Measurements from ENCODE around the gene MTM1.

Gene MTM1

GRCh38 chrX:150568320-150569154 is at the start of gene MTM1:
Gene MTM1 (plus strand): TSS chrX:150568621. CDS start chrX:150592615, 23,994 bp downstream.
- DNase-seq: peak; percentile 74

- no peak for DNase-seq
These were observed 45.9 kb upstream of the MTM1 start for GRCh38 chrX:150522494-150522893.

DNA sequence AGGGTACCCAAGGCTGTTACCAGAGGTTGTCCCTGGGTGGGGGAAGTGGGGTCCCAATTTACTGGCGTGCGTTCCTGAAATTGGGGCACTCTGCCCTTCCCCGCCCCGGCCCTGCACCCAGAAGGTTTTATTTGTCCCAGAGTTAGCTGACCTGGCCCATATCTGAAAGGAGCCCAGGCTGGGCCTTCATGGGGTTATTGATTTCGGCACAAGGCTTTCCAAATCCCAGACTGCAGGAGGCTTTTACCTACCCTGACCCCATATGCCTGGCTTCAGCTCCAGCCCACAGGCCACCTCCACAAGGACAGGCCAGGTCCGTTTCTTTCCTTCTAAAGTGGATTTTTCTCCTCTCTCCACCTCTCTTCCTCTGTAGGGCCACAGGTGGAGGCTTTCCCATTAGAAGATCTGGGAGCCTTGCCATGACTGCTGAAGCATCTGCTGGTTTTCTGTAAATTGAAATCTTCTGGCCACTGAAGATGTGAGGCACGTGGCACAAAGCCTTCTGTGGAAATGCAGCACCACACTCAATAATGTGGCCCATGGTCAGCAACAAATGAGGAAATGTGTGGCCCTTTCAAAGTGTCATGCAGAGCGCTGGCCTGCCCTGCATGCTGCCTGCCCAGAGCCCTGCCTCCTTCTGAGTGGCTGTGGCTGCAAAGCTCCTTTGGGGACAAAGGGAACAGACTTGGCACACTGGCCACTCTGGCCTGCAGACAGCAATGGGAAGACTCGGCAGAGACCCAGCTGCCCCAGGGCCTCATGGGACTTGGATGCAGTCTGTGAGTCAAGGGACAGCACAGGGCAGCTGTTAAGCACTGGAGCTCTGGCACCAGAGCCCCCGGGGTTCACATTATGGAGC is 43.1 kb upstream of the MTM1 start:
- DNase-seq: no peak

GRCh38 chrX:150526692-150527091 is 41.7 kb upstream of the MTM1 start:
- no peak for DNase-seq

- DNase-seq: no peak
These were observed 41.3 kb upstream of the MTM1 start for GRCh38 chrX:150527108-150527507.

DNA sequence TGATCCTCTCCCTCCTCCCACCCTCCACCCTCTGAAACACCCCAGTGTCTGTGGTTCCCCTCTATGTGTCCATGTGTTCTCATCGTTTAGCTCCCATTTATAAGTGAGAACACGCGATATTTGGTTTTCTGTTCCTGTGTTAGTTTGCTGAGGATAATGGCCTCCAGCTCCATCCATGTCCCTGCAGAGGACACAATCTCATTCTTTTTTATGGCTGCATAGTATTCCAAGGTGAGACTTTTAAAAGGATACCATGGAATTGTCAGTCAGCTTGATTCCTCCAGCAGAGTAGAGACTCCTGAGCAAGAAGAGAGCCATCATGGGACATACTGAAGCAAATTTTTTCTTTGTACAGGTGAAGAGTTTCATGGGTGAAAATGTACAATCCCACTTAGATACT is 38.8 kb upstream of the MTM1 start:
- DNase-seq: no peak

DNA sequence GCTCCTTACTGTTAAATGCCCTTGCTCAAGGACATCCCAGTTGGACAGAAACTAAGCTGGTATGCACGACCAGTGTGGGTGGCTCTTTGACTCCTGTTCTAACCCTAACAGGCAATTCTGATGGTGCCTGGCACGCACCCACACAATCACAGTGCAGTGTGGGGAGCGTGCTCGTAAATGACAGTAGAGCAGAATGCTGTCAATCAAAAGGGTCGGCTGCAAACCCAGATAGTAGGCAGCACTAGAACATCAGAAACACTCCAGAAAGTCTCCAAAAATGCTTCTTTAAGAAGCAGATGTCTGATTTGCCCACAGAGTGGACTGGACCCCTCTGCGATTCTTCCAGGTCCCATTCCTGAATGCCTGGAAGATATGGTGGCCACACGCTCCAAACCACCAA is 37.6 kb upstream of the MTM1 start:
- no peak for DNase-seq

- DNase-seq: no peak
These were observed 37.0 kb upstream of the MTM1 start for GRCh38 chrX:150531467-150531866.

GRCh38 chrX:150533863-150534262 is 34.6 kb upstream of the MTM1 start:
- DNase-seq: no peak

DNA sequence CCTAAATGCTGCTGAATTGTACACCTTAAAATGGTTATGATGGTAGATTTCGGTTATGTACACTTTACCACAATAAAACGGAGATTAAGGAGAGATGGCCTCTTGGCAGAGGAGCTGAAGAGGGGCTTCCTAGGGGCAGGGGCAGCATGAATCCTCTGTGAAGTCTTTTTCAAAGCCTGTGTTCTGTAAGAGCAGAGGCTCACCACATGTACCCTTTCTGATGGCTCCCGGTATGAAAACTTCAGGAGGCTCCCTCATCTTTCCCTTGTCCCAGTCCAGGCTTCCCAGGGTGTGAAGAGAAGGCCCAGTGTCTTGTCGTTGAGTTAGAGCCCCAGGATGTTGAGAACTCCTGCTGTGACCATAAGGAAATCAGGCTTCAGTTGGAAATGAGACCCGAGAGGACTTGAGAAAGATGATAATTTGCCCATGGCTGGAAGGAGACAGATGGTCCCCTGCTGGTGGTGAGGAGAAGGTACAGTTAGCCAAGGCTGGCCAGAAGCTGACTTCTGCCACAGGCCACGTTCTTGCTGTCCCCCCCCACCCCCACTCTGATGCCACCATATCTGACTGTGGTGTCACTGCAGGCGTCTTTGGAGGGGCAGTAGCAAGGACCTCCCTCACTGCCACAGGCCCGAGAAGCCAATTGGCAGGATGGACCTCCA is 31.8 kb upstream of the MTM1 start:
- no peak for DNase-seq

- DNase-seq: no peak
These were observed 30.6 kb upstream of the MTM1 start for GRCh38 chrX:150537851-150538250.

- no peak for DNase-seq
These were observed 27.5 kb upstream of the MTM1 start for GRCh38 chrX:150540965-150541364.

DNA sequence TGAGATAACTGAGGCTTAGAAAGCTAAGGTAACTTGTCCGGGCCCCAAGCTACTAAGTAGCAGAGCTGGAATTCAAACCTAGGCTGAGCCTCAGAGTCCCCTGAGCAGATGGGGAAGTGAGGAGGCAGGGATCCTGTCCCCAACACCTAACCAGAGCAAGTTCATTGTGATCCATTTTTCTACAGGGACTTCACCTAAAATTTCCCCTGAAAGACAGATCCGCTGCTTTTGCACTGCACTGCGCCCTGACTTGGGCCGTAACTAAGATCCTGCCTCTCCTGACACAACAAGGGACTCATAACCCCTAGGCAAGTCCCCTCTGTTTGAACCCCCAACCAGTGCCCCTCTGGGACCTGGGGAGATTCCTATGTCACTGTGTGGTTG is 25.6 kb upstream of the MTM1 start:
- no peak for DNase-seq

DNA sequence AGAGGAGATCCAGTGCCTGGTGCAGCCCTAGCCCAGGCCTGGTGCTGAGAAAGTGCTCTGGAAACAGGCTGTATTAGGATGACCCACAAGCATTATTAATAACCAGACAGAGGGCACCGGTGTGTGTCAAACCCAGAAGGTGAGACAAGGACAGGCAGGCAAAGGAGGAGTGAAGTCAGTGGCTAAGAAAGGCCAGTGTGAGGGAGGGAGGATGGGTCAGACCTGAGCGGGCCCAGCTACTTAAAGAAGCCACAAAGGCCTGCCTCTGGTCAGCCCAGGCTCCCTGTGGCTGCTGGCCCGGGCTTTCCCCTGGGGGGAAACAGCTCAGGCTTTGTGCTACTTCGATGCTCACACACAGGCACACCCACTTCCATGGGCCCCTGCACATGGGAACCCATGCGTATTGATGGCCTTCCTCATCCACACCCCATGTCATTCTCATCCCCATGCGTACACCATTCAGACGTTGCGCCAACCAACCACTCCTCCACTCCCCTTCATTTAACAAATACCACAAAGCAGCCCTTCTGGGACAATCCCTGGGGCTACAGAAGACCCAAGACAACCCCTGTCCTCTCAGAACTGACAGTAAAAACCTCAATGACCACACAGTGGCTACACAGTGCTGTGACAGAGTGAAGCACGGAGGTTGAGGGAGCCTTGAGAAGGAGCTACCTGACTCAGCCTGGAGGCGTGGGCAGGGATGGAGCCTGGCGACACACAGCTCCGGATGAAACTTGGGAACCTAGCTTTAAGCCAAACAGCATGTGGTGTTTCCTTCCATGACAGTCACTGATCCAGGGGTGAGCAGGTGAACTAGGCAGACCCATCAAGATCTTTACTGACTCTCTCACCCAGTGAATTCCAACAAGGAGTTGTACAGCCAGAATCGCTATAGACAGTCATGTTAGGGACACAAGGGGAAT is 24.9 kb upstream of the MTM1 start:
- DNase-seq: no peak

- DNase-seq: no peak
These were observed 24.1 kb upstream of the MTM1 start for GRCh38 chrX:150544222-150544787.

- no peak for DNase-seq
These were observed 23.3 kb upstream of the MTM1 start for GRCh38 chrX:150544835-150545770.

DNA sequence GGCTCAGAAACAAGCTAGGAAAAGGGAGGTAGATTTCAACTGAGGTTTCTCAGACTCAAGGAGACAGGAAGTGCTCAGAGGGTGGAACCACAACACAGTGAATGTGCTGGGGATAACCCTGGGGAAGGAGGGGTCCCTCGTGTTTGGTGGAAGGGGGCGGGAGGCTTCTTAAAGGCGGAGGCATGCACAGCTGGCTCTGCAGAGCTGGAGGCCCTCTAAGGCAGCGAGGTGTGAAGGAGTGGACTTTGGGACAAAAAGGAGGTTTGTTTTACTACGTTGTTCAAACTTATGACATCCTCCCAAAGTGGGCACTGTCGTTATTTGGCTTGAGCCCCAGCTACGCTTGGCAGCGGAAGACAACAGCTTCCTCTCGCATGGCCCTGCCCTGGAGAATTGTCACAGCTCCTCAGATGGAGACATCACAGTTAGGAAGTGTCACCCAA is 21.7 kb upstream of the MTM1 start:
- DNase-seq: no peak

DNA sequence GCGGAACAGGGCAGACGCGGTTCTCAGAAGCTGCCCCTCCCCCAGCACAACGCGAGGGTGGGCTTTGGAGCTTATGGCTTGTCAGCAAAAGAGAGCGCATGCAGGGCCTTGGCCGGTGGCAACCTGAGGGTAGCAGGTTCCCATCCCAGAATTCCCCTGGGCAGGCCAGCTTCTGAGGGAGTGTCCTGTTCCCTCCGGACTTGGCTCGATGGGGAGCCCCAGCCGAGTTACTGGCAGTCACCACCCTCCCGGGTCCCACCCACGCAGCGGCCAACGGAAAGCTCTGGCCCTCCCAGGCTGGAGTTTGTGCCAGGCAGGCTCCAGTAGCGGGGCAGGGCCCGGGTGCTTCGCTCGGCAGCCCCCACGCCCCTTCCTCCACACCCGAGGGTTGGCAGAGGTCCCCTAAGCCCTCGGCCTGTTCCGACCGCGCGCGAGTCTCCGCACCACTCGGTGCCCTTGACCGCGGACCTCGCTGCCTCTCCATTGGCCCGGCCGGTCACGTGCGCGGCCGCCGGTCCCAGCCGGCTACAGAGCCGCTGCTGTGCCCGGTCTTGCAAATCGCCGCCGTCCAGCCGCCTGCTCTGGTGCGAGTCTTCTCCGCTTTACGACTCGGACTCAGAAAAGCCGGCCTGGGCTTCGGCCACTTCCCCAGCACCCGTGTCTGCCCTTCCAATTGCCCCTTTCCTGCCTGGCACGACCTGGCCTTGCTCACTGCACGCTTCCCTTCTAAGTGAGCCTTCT is 20.9 kb upstream of the MTM1 start:
- no peak for DNase-seq

DNA sequence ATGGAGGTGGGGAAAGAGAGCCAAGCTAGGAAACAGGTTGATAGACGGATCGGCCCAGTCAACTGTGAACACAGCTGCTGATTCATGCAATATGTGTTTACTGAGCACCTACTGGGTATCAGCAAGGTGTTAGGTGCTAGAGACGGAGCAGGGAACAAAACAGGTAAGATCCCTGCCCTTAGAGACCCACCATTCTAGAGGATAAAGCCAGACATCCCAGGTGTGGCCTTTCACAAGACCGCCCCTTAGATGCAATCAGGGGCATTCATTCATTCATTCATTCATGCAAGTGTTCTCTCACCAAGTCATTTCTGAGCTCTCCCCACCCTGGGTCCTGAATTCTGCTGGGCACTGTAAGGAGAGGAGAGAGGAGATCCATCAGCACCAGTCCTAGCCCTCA is 20.2 kb upstream of the MTM1 start:
- DNase-seq: no peak

DNA sequence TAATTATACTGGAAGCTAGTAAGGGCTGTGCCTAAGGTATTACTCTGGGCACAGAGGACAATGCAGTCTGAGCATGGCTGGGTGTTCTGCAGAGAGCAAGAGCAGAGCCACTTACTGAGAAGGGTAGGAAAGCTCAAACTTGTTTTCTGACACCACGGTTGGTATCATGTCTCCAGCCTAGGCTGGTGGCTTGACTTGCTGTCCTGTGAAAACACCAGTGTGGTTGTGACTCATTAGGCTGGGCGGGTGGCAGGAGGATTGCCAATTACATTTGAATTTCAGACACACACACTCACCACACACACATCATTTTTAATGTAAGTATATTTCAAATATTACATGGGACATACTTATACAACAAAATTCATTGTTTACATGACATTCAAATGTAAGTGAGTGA is 19.7 kb upstream of the MTM1 start:
- DNase-seq: peak; percentile 0
